ENCODE data around the gene GFI1B. TPM values are rescaled to one million over a fixed set of nuclear protein-coding genes. Genes with fewer than 3 reads are reported as not detected.

GFI1B gene
- total and polyA plus RNA-seq, 10 donors: 0.14 to 4.0 (median 2.1) TPM

- no peaks in the 10 kb centered on the region for H3K9me3 ChIP-seq
- no peak for DNase-seq
- TF ChIP-seq POLR2AphosphoS5 (IDR thresholded peaks at IDR 0.05): no peak
- WGBS, 5 donors: 90 to 94% (median 93%) methylated on average over 11 to 14 of the region's 14 CpGs
- H3K36me3 ChIP-seq: no peaks in the 10 kb centered on the region
- H3K27ac ChIP-seq: no peak overlapping the region
- intact Hi-C loops (cut with DNase I; ENCODE audit: low total_unique reads): no loop called here
- H3K4me1 ChIP-seq: peaks cover 0 to 27% (median 12%) of the 10 kb centered on the region in 6 donors
- H3K27me3 ChIP-seq (replicated peaks in 1 of 7): peaks cover 0 to 83% (median 4%) of the 10 kb centered on the region in 7 donors
- H3K4me3 ChIP-seq: no peak overlapping the region
These were observed 12.3 kb downstream of the GFI1B start for GRCh38 chr9:132990781-132991180.

- Histone ChIP-seq H3K36me3 (no peaks in the 10 kb centered on the region), H3K27me3 (replicated peaks in 1 of 7) (peaks cover 0 to 83% (median 4%) of the 10 kb centered on the region in 7 donors), H3K27ac (peak overlapping the region in 2 of 8 donors; percentile 8 to 21), H3K9me3 (no peaks in the 10 kb centered on the region), H3K4me3 (no peak overlapping the region), H3K4me1 (peaks cover 0 to 27% (median 12%) of the 10 kb centered on the region in 6 donors)
- peak; percentile 21 for DNase-seq
- peak in 1 of 3 donors; percentile 20 for TF ChIP-seq POLR2AphosphoS5 (IDR thresholded peaks at IDR 0.05)
- TF ChIP-seq POLR2A (IDR thresholded peaks at IDR 0.05): no peak
- 21 to 30% (median 24%) methylated on average over 14 to 16 of the region's 16 CpGs for WGBS, 5 donors
- intact Hi-C loops (cut with DNase I; ENCODE audit: low total_unique reads): no loop called here
These were observed 13.1 kb downstream of the GFI1B start for GRCh38 chr9:132991351-132992300.

- peaks cover 0 to 27% (median 12%) of the 10 kb centered on the region in 6 donors for H3K4me1 ChIP-seq
- no peak for DNase-seq
- intact Hi-C loops (cut with DNase I; ENCODE audit: low total_unique reads): no loop called here
- H3K27ac ChIP-seq: no peak overlapping the region
- H3K36me3 ChIP-seq: no peaks in the 10 kb centered on the region
- H3K27me3 ChIP-seq (replicated peaks in 1 of 7): peaks cover 0 to 74% (median 4%) of the 10 kb centered on the region in 7 donors
- H3K4me3 ChIP-seq: no peak overlapping the region
- WGBS, 5 donors: 37 to 73% (median 62%) methylated on average over 13 to 14 of the region's 14 CpGs
- TF ChIP-seq CTCF (IDR thresholded peaks at IDR 0.05 in 8 of 11, conservative IDR thresholded peaks at IDR 0.05 in 3 of 11): no peak
- no peak for TF ChIP-seq POLR2AphosphoS5 (IDR thresholded peaks at IDR 0.05)
- TF ChIP-seq POLR2A (IDR thresholded peaks at IDR 0.05): no peak
- H3K9me3 ChIP-seq: no peaks in the 10 kb centered on the region
These were observed 15.0 kb downstream of the GFI1B start for GRCh38 chr9:132993511-132993939.

- Histone ChIP-seq H3K4me1 (peaks cover 0 to 36% (median 17%) of the 10 kb centered on the region in 6 donors), H3K27me3 (replicated peaks in 1 of 7) (peaks cover 0 to 72% (median 4%) of the 10 kb centered on the region in 7 donors), H3K36me3 (no peaks in the 10 kb centered on the region), H3K4me3 (no peak overlapping the region), H3K27ac (no peak overlapping the region), H3K9me3 (no peaks in the 10 kb centered on the region)
- intact Hi-C loops (cut with DNase I; ENCODE audit: low total_unique reads): no loop called here
- WGBS, 5 donors: 20 to 38% (median 23%) methylated on average over 13 of the region's 13 CpGs
- TF ChIP-seq POLR2A (IDR thresholded peaks at IDR 0.05): no peak
- no peak for TF ChIP-seq CTCF (IDR thresholded peaks at IDR 0.05 in 8 of 11, conservative IDR thresholded peaks at IDR 0.05 in 3 of 11)
- no peak for TF ChIP-seq POLR2AphosphoS5 (IDR thresholded peaks at IDR 0.05)
- DNase-seq: peak; percentile 73
These were observed 16.1 kb downstream of the GFI1B start for GRCh38 chr9:132994410-132995120.

GRCh38 chr9:132995121-132995420, 16.6 kb downstream of the GFI1B start:
- intact Hi-C loops (cut with DNase I; ENCODE audit: low total_unique reads): no loop called here

More at GRCh38 chr9:132995121-132995420, 16.6 kb downstream of the GFI1B start:
- 75 to 87% (median 85%) methylated on average over 5 to 6 of the region's 6 CpGs for WGBS, 5 donors
- DNase-seq: no peak
- H3K4me3 ChIP-seq: no peak overlapping the region
- H3K36me3 ChIP-seq: no peaks in the 10 kb centered on the region
- peaks cover 0 to 40% (median 17%) of the 10 kb centered on the region in 6 donors for H3K4me1 ChIP-seq
- no peak overlapping the region for H3K27ac ChIP-seq
- H3K27me3 ChIP-seq (replicated peaks in 1 of 7): peaks cover 0 to 76% (median 4%) of the 10 kb centered on the region in 7 donors
- no peaks in the 10 kb centered on the region for H3K9me3 ChIP-seq
- TF ChIP-seq POLR2AphosphoS5 (IDR thresholded peaks at IDR 0.05) (no peak), POLR2A (IDR thresholded peaks at IDR 0.05) (no peak), CTCF (IDR thresholded peaks at IDR 0.05 in 8 of 11, conservative IDR thresholded peaks at IDR 0.05 in 3 of 11) (no peak)
